ENCODE results near the gene USP33. TPM values are rescaled to one million over a fixed set of nuclear protein-coding genes. Genes with fewer than 3 reads are reported as not detected.

The USP33 gene
- total and polyA plus RNA-seq, 10 of the 15 experiments (the other 5 are each of a cell fraction or from before 2014, with no cell fraction given) = 13.1 to 49.9 (median 32.2) TPM

GRCh38 chr1:77725706-77726105 is 33.9 kb downstream of the USP33 start:
- no TSS peak for BruUV-seq (replicated peaks)
- CTCF ChIA-PET = no interaction called here
- peaks cover 4 to 40% of the 10 kb centered on the region in 2 experiments for H3K36me3 ChIP-seq (ENCODE audit: control insufficient read depth in 2 of 2, insufficient read depth in 2 of 2, low read length in 1 of 2)

GRCh38 chr1:77718181-77718580 is 41.5 kb downstream of the USP33 start:
- in situ Hi-C loops (cut with MboI) (no loop called here), intact Hi-C loops (cut with micrococcal nuclease; ENCODE audit: unreplicated experiment) (no loop called here)
- H3K4me1 ChIP-seq (ENCODE audit: control insufficient read depth, insufficient read depth, low read length) = no peaks in the 10 kb centered on the region
- ChIA-PET POLR2A (no interaction called here), CTCF (no interaction called here), RAD21 (ENCODE audit: unreplicated experiment) (no interaction called here), SMC1A (ENCODE audit: uncharacterized antibody, unreplicated experiment) (no interaction called here)
- no peaks in the 10 kb centered on the region for H3K9me3 ChIP-seq (replicated peaks; ENCODE audit: control insufficient read depth, insufficient read depth, low read length)
- no peak overlapping the region for H2AFZ ChIP-seq (ENCODE audit: control insufficient read depth, low read depth, low read length)
- TF ChIP-seq EZH2 (IDR thresholded peaks at IDR 0.05; ENCODE audit: borderline replicate concordance, control insufficient read depth, low read depth, low read length) = no peak
- no peak for TF ChIP-seq NR2C1 (IDR thresholded peaks at IDR 0.05)
- TF ChIP-seq TCF7 (IDR thresholded peaks at IDR 0.05; ENCODE audit: borderline replicate concordance) = no peak
- 96% methylated on average over 2 of the region's 2 CpGs for WGBS (ENCODE audit: insufficient coverage, insufficient replicate concordance, low lambda C conversion rate, missing lambda C conversion rate)
- ATAC-seq (no peak), FAIRE-seq (no peak), DNase-seq (ENCODE audit: low read depth, low spot score) (no peak)
- H3K27me3 ChIP-seq (replicated peaks in 1 of 2; ENCODE audit: control insufficient read depth in 2 of 2, insufficient read depth in 2 of 2, low read length in 1 of 2) = no peaks in the 10 kb centered on the region
- no TSS peak for BruUV-seq (replicated peaks)
- no peak overlapping the region for H3K9ac ChIP-seq (ENCODE audit: control insufficient read depth, insufficient read depth, low read length)
- H3K27ac ChIP-seq (ENCODE audit: control insufficient read depth, insufficient read depth) = no peak overlapping the region
- no peaks in the 10 kb centered on the region for H4K20me1 ChIP-seq (ENCODE audit: control insufficient read depth, insufficient read depth)
- no peak overlapping the region for H3K4me3 ChIP-seq
- no peaks in the 10 kb centered on the region for H3K79me2 ChIP-seq (ENCODE audit: control insufficient read depth, insufficient read depth, low read length)
- no peak overlapping the region for H3K4me2 ChIP-seq (ENCODE audit: control insufficient read depth, insufficient read depth)
- peaks cover 1 to 18% of the 10 kb centered on the region in 2 experiments for H3K36me3 ChIP-seq (ENCODE audit: control insufficient read depth in 2 of 2, insufficient read depth in 2 of 2, low read length in 1 of 2)

More at GRCh38 chr1:77725706-77726105, 33.9 kb downstream of the USP33 start:
- SMC1A ChIA-PET (ENCODE audit: uncharacterized antibody, unreplicated experiment) = no interaction called here
- no peak overlapping the region for H3K4me2 ChIP-seq (ENCODE audit: control insufficient read depth, insufficient read depth)
- intact Hi-C loops (cut with micrococcal nuclease; ENCODE audit: unreplicated experiment) (no loop called here), in situ Hi-C loops (cut with MboI) (no loop called here)
- 93% methylated on average over 4 of the region's 4 CpGs for WGBS (ENCODE audit: insufficient coverage, insufficient replicate concordance, low lambda C conversion rate, missing lambda C conversion rate)
- no peak for FAIRE-seq
- ATAC-seq = no peak
- no peaks in the 10 kb centered on the region for H3K4me1 ChIP-seq (ENCODE audit: control insufficient read depth, insufficient read depth, low read length)
- H3K79me2 ChIP-seq (ENCODE audit: control insufficient read depth, insufficient read depth, low read length) = no peaks in the 10 kb centered on the region
- TF ChIP-seq CBFB (IDR thresholded peaks at IDR 0.05; ENCODE audit: low read depth) (no peak), RAD21 (IDR thresholded peaks at IDR 0.05; ENCODE audit: insufficient read depth, low read depth, low read length) (no peak), ZNF217 (IDR thresholded peaks at IDR 0.05) (no peak), MYB (IDR thresholded peaks at IDR 0.05; ENCODE audit: borderline replicate concordance, low read depth, low read length) (no peak), CHD2 (IDR thresholded peaks at IDR 0.05; ENCODE audit: borderline replicate concordance, low read depth, low read length) (no peak), SIX5 (IDR thresholded peaks at IDR 0.05; ENCODE audit: low read depth, low read length, severe bottlenecking) (no peak), PML (IDR thresholded peaks at IDR 0.05; ENCODE audit: low read length) (no peak), POLR2A (IDR thresholded peaks at IDR 0.05; ENCODE audit: low read depth, low read length) (no peak), TCF3 (IDR thresholded peaks at IDR 0.05; ENCODE audit: borderline replicate concordance, insufficient read depth, low read depth, low read length) (no peak), SUZ12 (IDR thresholded peaks at IDR 0.05; ENCODE audit: unreplicated experiment) (no peak), KLF5 (IDR thresholded peaks at IDR 0.05; ENCODE audit: partially characterized antibody) (no peak), ETV6 (conservative IDR thresholded peaks at IDR 0.05 in 1 of 2, IDR thresholded peaks at IDR 0.05 in 1 of 2; ENCODE audit: borderline replicate concordance in 1 of 2, low read depth in 1 of 2) (no peak), SREBF2 (IDR thresholded peaks at IDR 0.05; ENCODE audit: low read length) (no peak), SMAD1 (IDR thresholded peaks at IDR 0.05; ENCODE audit: low read depth, partially characterized antibody) (no peak)
- RAD21 ChIA-PET (ENCODE audit: unreplicated experiment) = no interaction called here
- DNase-seq (ENCODE audit: low read depth, low spot score) = no peak
- H3K4me3 ChIP-seq = no peak overlapping the region
- H3K9me3 ChIP-seq (replicated peaks; ENCODE audit: control insufficient read depth, insufficient read depth, low read length) = no peaks in the 10 kb centered on the region
- H3K27me3 ChIP-seq (replicated peaks in 1 of 2; ENCODE audit: control insufficient read depth in 2 of 2, insufficient read depth in 2 of 2, low read length in 1 of 2) = no peaks in the 10 kb centered on the region
- H2AFZ ChIP-seq (ENCODE audit: control insufficient read depth, low read depth, low read length) = no peak overlapping the region
- no peak overlapping the region for H3K9ac ChIP-seq (ENCODE audit: control insufficient read depth, insufficient read depth, low read length)
- POLR2A ChIA-PET = no interaction called here
- no peaks in the 10 kb centered on the region for H4K20me1 ChIP-seq (ENCODE audit: control insufficient read depth, insufficient read depth)
- H3K27ac ChIP-seq (ENCODE audit: control insufficient read depth, insufficient read depth) = no peak overlapping the region

Measured in GM12878 (cell line).